ENCODE results near the gene CD58. TPM values are rescaled to one million over a fixed set of nuclear protein-coding genes. Genes with fewer than 3 reads are reported as not detected.

CD58 gene
- total RNA-seq, 4 donors from 2014 or later: 20.3 to 23.4 (median 21.7) TPM

- no peak for DNase-seq (ENCODE audit: extremely low spot score)
- Histone ChIP-seq H3K9me3 (no peaks in the 10 kb centered on the region), H3K27ac (replicated peaks in 1 of 4) (no peak overlapping the region), H3K4me3 (no peak overlapping the region), H3K4me1 (no peaks in the 10 kb centered on the region), H3K27me3 (peaks cover 0 to 8% (median 0%) of the 10 kb centered on the region in 4 donors), H3K36me3 (no peaks in the 10 kb centered on the region)
- 75% methylated on average over 10 of the region's 10 CpGs for WGBS
- intact Hi-C loops (cut with DNase I): no loop called here
- TF ChIP-seq EP300 (IDR thresholded peaks at IDR 0.05) (no peak), POLR2A (IDR thresholded peaks at IDR 0.05; ENCODE audit: low read depth) (no peak), POLR2AphosphoS5 (IDR thresholded peaks at IDR 0.05) (no peak), CTCF (IDR thresholded peaks at IDR 0.05) (no peak)
These were observed 104.8 kb downstream of the CD58 start for GRCh38 chr1:116465845-116466685.

GRCh38 chr1:116465477-116465844 is 105.4 kb downstream of the CD58 start:
- H3K4me3 ChIP-seq: no peak overlapping the region
- peaks cover 0 to 13% (median 0%) of the 10 kb centered on the region in 4 donors for H3K27me3 ChIP-seq
- H3K9me3 ChIP-seq: no peaks in the 10 kb centered on the region
- no peak for TF ChIP-seq POLR2AphosphoS5 (IDR thresholded peaks at IDR 0.05)
- TF ChIP-seq EP300 (IDR thresholded peaks at IDR 0.05): no peak
- no peak for TF ChIP-seq CTCF (IDR thresholded peaks at IDR 0.05)
- no peak for TF ChIP-seq POLR2A (IDR thresholded peaks at IDR 0.05; ENCODE audit: low read depth)
- intact Hi-C loops (cut with DNase I): no loop called here
- no peaks in the 10 kb centered on the region for H3K36me3 ChIP-seq
- no peaks in the 10 kb centered on the region for H3K4me1 ChIP-seq
- no peak for DNase-seq (ENCODE audit: extremely low spot score)
- H3K27ac ChIP-seq (replicated peaks in 1 of 4): no peak overlapping the region
- 81% methylated on average over 4 of the region's 4 CpGs for WGBS

Small RNA genes lying within 50 kb of the gene (small RNA-seq; reads per million reads assigned to genes)
- 0 reads per million in 3 donors for gene MIR548AC

Other genes with a start within 250 kb of the CD58 start
- gene ATP1A1, start 197.8 kb downstream of the CD58 start, total RNA-seq: 100 to 1,000 TPM in 3 of 4 donors, 10 to 100 TPM in 1; 90.1 to 196 (median 157) TPM
- gene IGSF3, start 96.7 kb upstream of the CD58 start, total RNA-seq: 10 to 100 TPM in 1 of 4 donors, 1 to 10 TPM in 3; 2.5 to 14.3 (median 8.5) TPM
- gene CD2, start 183.4 kb upstream of the CD58 start, total RNA-seq: 1 to 10 TPM in 2 of 4 donors, under 1 TPM in 2; 0.42 to 4.3 (median 0.90) TPM